Activated T-helper 9 cell treated with anti-CD3 and anti-CD28 coated beads, Interleukin-2, amount 50 U/mL, for 16 hours (primary cell): Measurements from ENCODE around the gene TACO1.

Experiments
- DNase-seq: peaks from one replicate; pipeline ENCODE4 v3.0.0-alpha.2; 2020; ENCODE audit warnings: low read depth

TACO1 gene

GRCh38 chr17:63640038-63640437, 39.3 kb downstream of the TACO1 start:
- no peak for DNase-seq

GRCh38 chr17:63641692-63642448, 41.2 kb downstream of the TACO1 start:
- DNase-seq: no peak

- no peak for DNase-seq
These were observed 44.2 kb downstream of the TACO1 start for GRCh38 chr17:63644846-63645245.

GRCh38 chr17:63645775-63646487, 45.2 kb downstream of the TACO1 start:
- DNase-seq: no peak

- DNase-seq: no peak
These were observed 45.8 kb downstream of the TACO1 start for GRCh38 chr17:63646488-63646806.

- DNase-seq: no peak
These were observed 46.5 kb downstream of the TACO1 start for GRCh38 chr17:63647065-63647725.

- DNase-seq: no peak
These were observed 47.2 kb downstream of the TACO1 start for GRCh38 chr17:63647936-63648335.

GRCh38 chr17:63649813-63650212, 49.1 kb downstream of the TACO1 start:
- DNase-seq: no peak

GRCh38 chr17:63652106-63652505, 51.4 kb downstream of the TACO1 start:
- DNase-seq: no peak

- DNase-seq: no peak
These were observed 52.4 kb downstream of the TACO1 start for GRCh38 chr17:63653050-63653449.

GRCh38 chr17:63657786-63658185, 57.1 kb downstream of the TACO1 start:
- DNase-seq: no peak
